H1 (cell line): ENCODE data around the gene IGSF5. TPM values are rescaled to one million over a fixed set of nuclear protein-coding genes. Genes with fewer than 3 reads are reported as not detected.

Experiments
- CTCF ChIA-PET: fragments of 300-600 bp; sonication (Branson Sonifier 250); formaldehyde crosslinking; loops from one replicate; lab custom pipeline; 2021; ENCODE audit not compliant: partially characterized antibody; lab: Charles Lee
- POLR2A ChIA-PET: fragments of 300-600 bp; sonication (Branson Sonifier 250); formaldehyde crosslinking; loops from one replicate; lab custom pipeline; 2021; ENCODE audit warnings: inconsistent platforms; ENCODE audit not compliant: partially characterized antibody; lab: Charles Lee
- DNase-seq, 2 experiments: peaks; one replicate each; pipeline versions ENCODE4 v3.0.0 to v3.0.0-alpha.2; 2010 to 2022; ENCODE audit warnings: low spot score in 2 of 2, low read depth in 1 of 2, mixed read lengths in 1 of 2
- FAIRE-seq: peaks from 2 replicates; lab custom pipeline; 2011; peaks lifted over from hg19 to GRCh38; lab: Jason Lieb, UNC
- H2AFZ ChIP-seq: 2 replicates; pipeline ENCODE4 v1.8.1; 2012; ENCODE audit warnings: low read length, inconsistent platforms
- H2AK5ac ChIP-seq: 2 replicates; pipeline ENCODE4 v1.6.1; 2013; ENCODE audit warnings: low read depth, low read length
- H2BK120ac ChIP-seq: replicated peaks from 2 replicates; pipeline ENCODE3; 2013; ENCODE audit warnings: low read depth, low read length, inconsistent platforms
- H2BK12ac ChIP-seq: 2 replicates; pipeline ENCODE4 v1.6.1; 2013; ENCODE audit warnings: low read depth, low read length
- H2BK15ac ChIP-seq: 2 replicates; pipeline ENCODE4 v1.6.1; 2013; ENCODE audit warnings: low read length
- H2BK20ac ChIP-seq: 2 replicates; pipeline ENCODE4 v1.6.1; 2013; ENCODE audit warnings: low read length
- H2BK5ac ChIP-seq: 2 replicates; pipeline ENCODE4 v1.6.1; 2013; ENCODE audit warnings: low read depth, low read length
- H3K14ac ChIP-seq: 2 replicates; pipeline ENCODE4 v1.6.1; 2013; ENCODE audit warnings: inconsistent platforms; ENCODE audit not compliant: insufficient read length
- H3K18ac ChIP-seq: 2 replicates; pipeline ENCODE4 v1.6.1; 2013; ENCODE audit warnings: low read length; ENCODE audit errors: extremely low read depth
- H3K23ac ChIP-seq: 2 replicates; pipeline ENCODE4 v1.6.1; 2013; ENCODE audit warnings: inconsistent platforms; ENCODE audit not compliant: insufficient read length
- H3K23me2 ChIP-seq: 2 replicates; pipeline ENCODE4 v1.6.1; 2013; ENCODE audit warnings: low read depth, low read length
- H3K27ac ChIP-seq: 2 replicates; pipeline ENCODE4 v1.6.1; 2011; ENCODE audit warnings: low read depth, low read length, inconsistent platforms
- H3K27me3 ChIP-seq, 4 experiments: replicated peaks in 1 of 4; 1 replicate in 1 of 4; 2 replicates in 3 of 4; pipeline versions ENCODE4 v1.6.1 to v1.8.1; 2011 to 2013; ENCODE audit warnings: low read length in 3 of 4, mild to moderate bottlenecking in 3 of 4, inconsistent platforms in 2 of 4, mixed read lengths in 2 of 4, moderate library complexity in 1 of 4; ENCODE audit not compliant: control insufficient read depth in 3 of 4, insufficient read depth in 3 of 4; ENCODE audit errors: extremely low read depth in 1 of 4
- H3K36me3 ChIP-seq, 4 experiments: 2 replicates each; pipeline versions ENCODE4 v1.6.1 to v1.8.1; 2011 to 2013; ENCODE audit warnings: mild to moderate bottlenecking in 4 of 4, low read length in 3 of 4, moderate library complexity in 2 of 4, control low read depth in 1 of 4, inconsistent platforms in 1 of 4; ENCODE audit not compliant: insufficient read depth in 4 of 4, control insufficient read depth in 2 of 4
- H3K4ac ChIP-seq: replicated peaks from 2 replicates; pipeline ENCODE3; 2013; ENCODE audit warnings: low read length, low read depth, mixed read lengths, inconsistent platforms; ENCODE audit not compliant: insufficient read length
- H3K4me1 ChIP-seq, 4 experiments: replicated peaks in 1 of 4; 1 replicate in 1 of 4; 2 replicates in 3 of 4; pipeline versions ENCODE4 v1.6.1 to v1.8.1; 2011 to 2013; ENCODE audit warnings: low read length in 3 of 4, inconsistent platforms in 2 of 4, mixed read lengths in 1 of 4; ENCODE audit not compliant: insufficient read depth in 4 of 4, control insufficient read depth in 3 of 4
- H3K4me2 ChIP-seq, 2 experiments: 2 replicates each; pipeline versions ENCODE4 v1.6.1 to v1.8.1; 2011 to 2013; ENCODE audit warnings: low read depth in 2 of 2, low read length in 2 of 2, control low read depth in 1 of 2, inconsistent platforms in 1 of 2, mild to moderate bottlenecking in 1 of 2; ENCODE audit not compliant: insufficient read depth in 1 of 2
- H3K4me3 ChIP-seq, 4 experiments: fragments of 200-600, 300-600 bp in 1 of 4; sonication (generic), shearing (Covaris generic), sonication (Bioruptor Twin) in 1 of 4; 2 replicates each; pipeline versions ENCODE4 v1.5.1 to v1.8.1; 2011 to 2016; ENCODE audit warnings: low read length in 4 of 4, low read depth in 3 of 4, control low read depth in 2 of 4, inconsistent platforms in 2 of 4, mild to moderate bottlenecking in 2 of 4, mixed read lengths in 1 of 4, moderate library complexity in 1 of 4; ENCODE audit not compliant: insufficient read depth in 2 of 4; ENCODE audit errors: extremely low read depth in 1 of 4
- H3K56ac ChIP-seq: replicated peaks from 2 replicates; pipeline ENCODE3; 2013; ENCODE audit warnings: low read depth, mild to moderate bottlenecking, mixed read lengths, low read length, inconsistent platforms; ENCODE audit not compliant: insufficient read length
- H3K79me1 ChIP-seq: 2 replicates; pipeline ENCODE4 v1.6.1; 2013; ENCODE audit warnings: low read depth, low read length, control low read depth
- H3K79me2 ChIP-seq, 2 experiments: 2 replicates each; pipeline versions ENCODE4 v1.6.1 to v1.8.1; 2012 to 2013; ENCODE audit warnings: low read length in 2 of 2, mild to moderate bottlenecking in 2 of 2, inconsistent platforms in 1 of 2; ENCODE audit not compliant: insufficient read depth in 2 of 2, control insufficient read depth in 1 of 2
- H3K9ac ChIP-seq, 4 experiments: replicated peaks in 1 of 4; 1 replicate in 1 of 4; 2 replicates in 3 of 4; pipeline versions ENCODE4 v1.6.1 to v1.8.1; 2011 to 2013; ENCODE audit warnings: low read depth in 3 of 4, low read length in 3 of 4, control low read depth in 2 of 4, mild to moderate bottlenecking in 2 of 4, moderate library complexity in 2 of 4, inconsistent platforms in 1 of 4; ENCODE audit errors: extremely low read depth in 1 of 4
- H3K9me3 ChIP-seq, 2 experiments: 2 replicates each; pipeline versions ENCODE4 v1.6.1 to v1.8.1; 2012 to 2013; ENCODE audit warnings: mild to moderate bottlenecking in 2 of 2, moderate library complexity in 2 of 2, control low read depth in 1 of 2, inconsistent platforms in 1 of 2, low read depth in 1 of 2, low read length in 1 of 2, mixed read lengths in 1 of 2; ENCODE audit not compliant: insufficient read depth in 2 of 2
- H4K20me1 ChIP-seq, 2 experiments: replicated peaks in 1 of 2; 2 replicates each; pipeline versions ENCODE3 to v1.8.1; 2011 to 2013; ENCODE audit warnings: inconsistent platforms in 2 of 2, low read length in 2 of 2, mild to moderate bottlenecking in 1 of 2; ENCODE audit not compliant: insufficient read depth in 2 of 2, control insufficient read depth in 1 of 2
- H4K5ac ChIP-seq: 2 replicates; pipeline ENCODE4 v1.6.1; 2013; ENCODE audit warnings: low read length, low read depth, mixed read lengths, inconsistent platforms; ENCODE audit not compliant: insufficient read length
- H4K8ac ChIP-seq: 2 replicates; pipeline ENCODE4 v1.8.0; 2013; ENCODE audit warnings: mild to moderate bottlenecking, moderate library complexity, low read length, inconsistent platforms; ENCODE audit not compliant: insufficient read depth; ENCODE audit errors: extremely low read depth
- H4K91ac ChIP-seq: replicated peaks from 2 replicates; pipeline ENCODE3; 2013; ENCODE audit warnings: low read length, mixed read lengths, inconsistent platforms; ENCODE audit not compliant: insufficient read length
- CBX5 ChIP-seq: fragments of 300-800, 300-1000 bp; sonication (generic); IDR thresholded peaks from 2 replicates; pipeline ENCODE4 v1.7.1; 2016; ENCODE audit warnings: antibody characterized with exemption, low read length, low read depth
- CHD2 ChIP-seq: IDR thresholded peaks from 2 replicates; pipeline ENCODE4 v1.6.1; 2012; ENCODE audit warnings: low read length, improper control_type of control experiment
- NANOG ChIP-seq: IDR thresholded peaks from 2 replicates; pipeline ENCODE4 v1.6.1; 2011; ENCODE audit warnings: low read length, low read depth, mild to moderate bottlenecking, inconsistent platforms; ENCODE audit not compliant: insufficient read depth, poor library complexity, severe bottlenecking
- POU5F1 ChIP-seq: IDR thresholded peaks from 2 replicates; pipeline ENCODE4 v1.6.1; 2011; ENCODE audit warnings: low read depth, mild to moderate bottlenecking, low read length, moderate library complexity
- RBBP5 ChIP-seq: IDR thresholded peaks from 2 replicates; pipeline ENCODE4 v1.7.1; 2012; ENCODE audit warnings: low read depth, mild to moderate bottlenecking, inconsistent platforms, low read length, moderate library complexity, borderline replicate concordance
- RXRA ChIP-seq: IDR thresholded peaks from 2 replicates; pipeline ENCODE4 v1.6.1; 2011; ENCODE audit warnings: low read depth, mild to moderate bottlenecking, low read length, moderate library complexity; ENCODE audit not compliant: insufficient read depth
- SAP30 ChIP-seq: fragments of 300-600 bp; sonication (generic); IDR thresholded peaks from 2 replicates; pipeline ENCODE4 v1.7.1; 2012; ENCODE audit warnings: low read length, moderate library complexity, mild to moderate bottlenecking, inconsistent platforms; ENCODE audit not compliant: insufficient read depth, insufficient replicate concordance
- SP1 ChIP-seq: IDR thresholded peaks from 2 replicates; pipeline ENCODE4 v1.6.1; 2011; ENCODE audit warnings: low read depth, low read length
- SP4 ChIP-seq: IDR thresholded peaks from 2 replicates; pipeline ENCODE4 v1.6.1; 2012; ENCODE audit warnings: low read length, inconsistent platforms
- SUZ12 ChIP-seq: fragments of 200-600 bp; sonication (generic); IDR thresholded peaks from 2 replicates; pipeline ENCODE4 v1.6.1; 2012; ENCODE audit warnings: mild to moderate bottlenecking, inconsistent platforms, low read length, moderate library complexity, mixed read lengths
- YY1 ChIP-seq: IDR thresholded peaks from 2 replicates; pipeline ENCODE4 v1.6.1; 2011; ENCODE audit warnings: low read depth, mild to moderate bottlenecking, low read length
- WGBS, 2 experiments: shearing (Covaris generic) in 1 of 2; methylation state at CpG; one replicate each; pipeline versions ENCODE4 v1.1.6 to v1.1.7; 2013 to 2015; ENCODE audit warnings: low lambda C conversion rate in 2 of 2, mixed read lengths in 2 of 2, inconsistent platforms in 1 of 2, low coverage in 1 of 2, missing lambda C conversion rate in 1 of 2; ENCODE audit not compliant: insufficient replicate concordance in 2 of 2, insufficient coverage in 1 of 2, insufficient read length in 1 of 2; ENCODE audit errors: extremely low coverage in 1 of 2, missing lambda C conversion rate in 1 of 2; 5-methylcytosine and 5-hydroxymethylcytosine counted together
- polyA plus RNA-seq, 7 experiments: library from polyadenylated mRNA; depleted of rRNA in 3 of 7; stranded (reverse) in 5 of 7; unstranded in 2 of 7; fragments of >200 nt in 5 of 7; fragments of 200-250 nt in 2 of 7; gene quantifications; 1 replicate in 5 of 7; 2 replicates in 1 of 7; 4 replicates in 1 of 7; pipeline versions ENCODE4 v1.2.1 to v1.2.3, GENCODE V29; 2011 to 2013; ENCODE audit warnings: missing spikeins in 2 of 7, mixed read lengths in 2 of 7
- total RNA-seq: library from RNA; stranded (reverse); fragmentation: NEBNext Ultra II Directional; extraction: Animal tissue kit (Norgen Biotek cat#: 25700); gene quantifications from 2 replicates; pipeline ENCODE4 v1.2.1, GENCODE V29; 2021
- TF ChIP-seq, protein P1 (sequence below): IDR thresholded peaks from 2 replicates; pipeline ENCODE4 v1.6.1; 2011; ENCODE audit warnings: low read depth, mild to moderate bottlenecking, low read length; ENCODE audit not compliant: insufficient read depth
- TF ChIP-seq, protein P2 (sequence below): IDR thresholded peaks from 2 replicates; pipeline ENCODE4 v1.6.1; 2011; ENCODE audit warnings: low read length, improper control_type of control experiment

The IGSF5 gene
- total and polyA plus RNA-seq, 2 of the 8 experiments (the other 6 are each of a cell fraction or from before 2014, with no cell fraction given) = 4.4 to 5.4 TPM

DNA sequence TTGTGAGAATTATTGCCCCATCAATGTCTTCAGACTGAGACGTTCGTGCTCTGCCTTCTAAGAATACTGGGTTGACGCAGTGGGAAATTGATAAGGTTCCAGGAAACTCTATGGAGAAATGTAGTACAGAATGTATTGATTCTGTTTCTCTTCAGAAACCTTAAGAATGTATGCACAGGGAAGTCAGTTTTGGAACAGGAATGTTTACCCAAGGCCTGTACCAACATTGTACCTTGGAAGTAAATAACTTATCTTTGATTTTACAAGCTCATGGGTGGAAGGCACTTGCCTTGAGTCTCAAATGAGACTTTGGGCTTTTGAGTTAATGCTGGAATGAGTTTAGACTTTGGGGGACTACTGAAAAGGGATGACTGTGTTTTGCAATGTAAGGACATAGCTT lies 62.8 kb downstream of the IGSF5 start:
- Histone ChIP-seq H3K4me1 (no peaks in the 10 kb centered on the region), H3K23me2 (no peaks in the 10 kb centered on the region), H3K4ac (no peak overlapping the region), H3K9ac (no peak overlapping the region), H2AFZ (no peak overlapping the region), H3K36me3 (no peaks in the 10 kb centered on the region), H3K27me3 (peaks cover 0 to 1% (median 0%) of the 10 kb centered on the region in 4 experiments; a peak in 1 of 7 replicates), H3K79me1 (no peaks in the 10 kb centered on the region), H4K5ac (no peak overlapping the region), H3K9me3 (peaks cover 10 to 12% of the 10 kb centered on the region in 2 experiments), H4K20me1 (no peaks in the 10 kb centered on the region), H2BK12ac (no peak overlapping the region), H3K79me2 (no peaks in the 10 kb centered on the region), H3K18ac (no peak overlapping the region), H3K4me2 (no peak overlapping the region), H3K23ac (no peak overlapping the region), H2BK5ac (no peak overlapping the region), H2AK5ac (no peak overlapping the region), H4K91ac (no peak overlapping the region), H2BK20ac (no peak overlapping the region), H2BK120ac (no peak overlapping the region), H2BK15ac (no peak overlapping the region), H4K8ac (no peak overlapping the region), H3K14ac (no peak overlapping the region), H3K27ac (no peak overlapping the region), H3K4me3 (no peak overlapping the region), H3K56ac (no peak overlapping the region)
- ChIA-PET CTCF (no interaction called here), POLR2A (no interaction called here)
- DNase-seq (no peak), FAIRE-seq (no peak)
- 96% methylated on average over 3 of the region's 3 CpGs; no CpG with 5 or more reads in 1 of the 2 experiments for WGBS, 2 experiments
- TF ChIP-seq YY1 = no peak
- no peak for TF ChIP-seq POU5F1
- TF ChIP-seq SAP30 = no peak
- TF ChIP-seq CHD2 = no peak
- TF ChIP-seq NANOG = no peak
- no peak for TF ChIP-seq SP4
- no peak for TF ChIP-seq CBX5
- TF ChIP-seq, protein P1, sequence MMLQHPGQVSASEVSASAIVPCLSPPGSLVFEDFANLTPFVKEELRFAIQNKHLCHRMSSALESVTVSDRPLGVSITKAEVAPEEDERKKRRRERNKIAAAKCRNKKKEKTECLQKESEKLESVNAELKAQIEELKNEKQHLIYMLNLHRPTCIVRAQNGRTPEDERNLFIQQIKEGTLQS = no peak
- TF ChIP-seq SUZ12 = no peak
- TF ChIP-seq RBBP5 = no peak
- no peak for TF ChIP-seq SP1
- TF ChIP-seq RXRA = no peak
- TF ChIP-seq, protein P2, sequence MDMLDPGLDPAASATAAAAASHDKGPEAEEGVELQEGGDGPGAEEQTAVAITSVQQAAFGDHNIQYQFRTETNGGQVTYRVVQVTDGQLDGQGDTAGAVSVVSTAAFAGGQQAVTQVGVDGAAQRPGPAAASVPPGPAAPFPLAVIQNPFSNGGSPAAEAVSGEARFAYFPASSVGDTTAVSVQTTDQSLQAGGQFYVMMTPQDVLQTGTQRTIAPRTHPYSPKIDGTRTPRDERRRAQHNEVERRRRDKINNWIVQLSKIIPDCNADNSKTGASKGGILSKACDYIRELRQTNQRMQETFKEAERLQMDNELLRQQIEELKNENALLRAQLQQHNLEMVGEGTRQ = no peak
